Epidermal melanocyte (primary cell): ENCODE results near the gene NFATC2.
A peak's percentile ranks its signal among the peaks of the same experiment; 100 is the strongest.

Experiments used
- DNase-seq: peaks from one replicate; pipeline ENCODE4 v3.0.0; 2011; ENCODE audit warnings: low spot score; ENCODE audit not compliant: insufficient read length

NFATC2 gene

GRCh38 chr20:51379601-51380341 lies 162.7 kb downstream of the NFATC2 start:
- DNase-seq, result no peak

GRCh38 chr20:51378171-51378928 lies 164.2 kb downstream of the NFATC2 start:
- DNase-seq, result no peak

- DNase-seq, result no peak
These were observed 165.4 kb downstream of the NFATC2 start for GRCh38 chr20:51377132-51377531.

GRCh38 chr20:51376111-51376510 lies 166.4 kb downstream of the NFATC2 start:
- no peak for DNase-seq

GRCh38 chr20:51375561-51375960 lies 167.0 kb downstream of the NFATC2 start:
- DNase-seq, result no peak

- DNase-seq, result no peak
These were observed 167.6 kb downstream of the NFATC2 start for GRCh38 chr20:51374961-51375360.

- no peak for DNase-seq
These were observed 168.1 kb downstream of the NFATC2 start for GRCh38 chr20:51374456-51374830.

- no peak for DNase-seq
These were observed 168.6 kb downstream of the NFATC2 start for GRCh38 chr20:51373713-51374455.

- DNase-seq, result no peak
These were observed 169.6 kb downstream of the NFATC2 start for GRCh38 chr20:51372966-51373365.

- DNase-seq, result peak; percentile 79
These were observed 170.2 kb downstream of the NFATC2 start for GRCh38 chr20:51372176-51372803.

- DNase-seq, result no peak
These were observed 170.8 kb downstream of the NFATC2 start for GRCh38 chr20:51371720-51372119.

- no peak for DNase-seq
These were observed 173.0 kb downstream of the NFATC2 start for GRCh38 chr20:51369503-51369902.

GRCh38 chr20:51368461-51369211 lies 173.9 kb downstream of the NFATC2 start:
- DNase-seq, result no peak

GRCh38 chr20:51366155-51366886 lies 176.2 kb downstream of the NFATC2 start:
- DNase-seq, result peak; percentile 79

GRCh38 chr20:51365670-51366069 lies 176.8 kb downstream of the NFATC2 start:
- DNase-seq, result no peak

- no peak for DNase-seq
These were observed 178.7 kb downstream of the NFATC2 start for GRCh38 chr20:51363813-51364212.

- DNase-seq, result no peak
These were observed 179.1 kb downstream of the NFATC2 start for GRCh38 chr20:51363378-51363777.

- no peak for DNase-seq
These were observed 180.3 kb downstream of the NFATC2 start for GRCh38 chr20:51362254-51362653.

- no peak for DNase-seq
These were observed 181.3 kb downstream of the NFATC2 start for GRCh38 chr20:51361258-51361657.
